ENCODE results near the gene FAM200B.

The FAM200B gene

DNA sequence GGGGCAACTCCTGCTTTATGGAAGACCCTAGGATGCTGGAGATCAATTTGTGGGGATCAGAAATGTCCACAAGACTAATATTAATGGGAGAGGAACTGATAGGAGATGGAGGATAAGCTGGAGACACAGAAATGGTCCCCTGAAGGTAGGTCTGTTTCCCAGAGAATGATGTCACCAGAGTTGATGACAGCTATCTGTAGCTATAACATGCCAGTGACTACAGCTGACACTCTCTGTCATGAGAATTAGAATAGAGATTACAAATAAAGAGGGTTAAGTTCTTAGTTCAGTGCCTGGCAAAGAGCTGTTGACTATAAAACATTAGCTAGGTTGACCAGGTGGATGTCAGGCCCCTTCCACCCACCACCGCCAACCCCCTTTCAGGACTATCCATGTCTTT lies 30.6 kb downstream of the FAM200B start:
- no peak overlapping the region for H3K4me3 ChIP-seq (replicated peaks; ENCODE audit: low read depth, low read length)
- TF ChIP-seq, protein P1, sequence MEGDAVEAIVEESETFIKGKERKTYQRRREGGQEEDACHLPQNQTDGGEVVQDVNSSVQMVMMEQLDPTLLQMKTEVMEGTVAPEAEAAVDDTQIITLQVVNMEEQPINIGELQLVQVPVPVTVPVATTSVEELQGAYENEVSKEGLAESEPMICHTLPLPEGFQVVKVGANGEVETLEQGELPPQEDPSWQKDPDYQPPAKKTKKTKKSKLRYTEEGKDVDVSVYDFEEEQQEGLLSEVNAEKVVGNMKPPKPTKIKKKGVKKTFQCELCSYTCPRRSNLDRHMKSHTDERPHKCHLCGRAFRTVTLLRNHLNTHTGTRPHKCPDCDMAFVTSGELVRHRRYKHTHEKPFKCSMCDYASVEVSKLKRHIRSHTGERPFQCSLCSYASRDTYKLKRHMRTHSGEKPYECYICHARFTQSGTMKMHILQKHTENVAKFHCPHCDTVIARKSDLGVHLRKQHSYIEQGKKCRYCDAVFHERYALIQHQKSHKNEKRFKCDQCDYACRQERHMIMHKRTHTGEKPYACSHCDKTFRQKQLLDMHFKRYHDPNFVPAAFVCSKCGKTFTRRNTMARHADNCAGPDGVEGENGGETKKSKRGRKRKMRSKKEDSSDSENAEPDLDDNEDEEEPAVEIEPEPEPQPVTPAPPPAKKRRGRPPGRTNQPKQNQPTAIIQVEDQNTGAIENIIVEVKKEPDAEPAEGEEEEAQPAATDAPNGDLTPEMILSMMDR (IDR thresholded peaks at IDR 0.05; ENCODE audit: low read depth, low read length, missing control alignments): no peak
- DNase-seq (ENCODE audit: extremely low read depth, low read depth): no peak

DNA sequence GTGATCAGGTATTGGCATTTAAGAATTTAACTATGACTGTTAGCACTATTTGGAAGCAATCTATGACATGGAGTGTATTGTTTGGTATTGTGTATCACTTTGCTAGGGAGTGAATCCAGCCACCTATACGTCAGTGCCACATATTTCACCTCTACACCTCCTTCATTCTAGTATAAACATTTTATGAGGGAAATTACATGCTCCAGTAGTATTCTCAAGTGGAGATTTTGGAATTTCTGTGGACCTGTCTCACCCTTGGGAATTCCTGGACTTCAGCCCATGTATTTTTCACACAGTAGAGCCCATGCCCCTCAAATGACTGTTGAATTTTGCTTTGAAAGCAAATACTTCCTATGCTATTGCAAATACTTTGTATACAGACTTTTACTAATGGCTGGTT lies 32.5 kb downstream of the FAM200B start:
- H3K4me3 ChIP-seq (replicated peaks; ENCODE audit: low read depth, low read length): no peak overlapping the region
- TF ChIP-seq, protein P1 (IDR thresholded peaks at IDR 0.05; ENCODE audit: low read depth, low read length, missing control alignments): no peak
- DNase-seq (ENCODE audit: extremely low read depth, low read depth): no peak

DNA sequence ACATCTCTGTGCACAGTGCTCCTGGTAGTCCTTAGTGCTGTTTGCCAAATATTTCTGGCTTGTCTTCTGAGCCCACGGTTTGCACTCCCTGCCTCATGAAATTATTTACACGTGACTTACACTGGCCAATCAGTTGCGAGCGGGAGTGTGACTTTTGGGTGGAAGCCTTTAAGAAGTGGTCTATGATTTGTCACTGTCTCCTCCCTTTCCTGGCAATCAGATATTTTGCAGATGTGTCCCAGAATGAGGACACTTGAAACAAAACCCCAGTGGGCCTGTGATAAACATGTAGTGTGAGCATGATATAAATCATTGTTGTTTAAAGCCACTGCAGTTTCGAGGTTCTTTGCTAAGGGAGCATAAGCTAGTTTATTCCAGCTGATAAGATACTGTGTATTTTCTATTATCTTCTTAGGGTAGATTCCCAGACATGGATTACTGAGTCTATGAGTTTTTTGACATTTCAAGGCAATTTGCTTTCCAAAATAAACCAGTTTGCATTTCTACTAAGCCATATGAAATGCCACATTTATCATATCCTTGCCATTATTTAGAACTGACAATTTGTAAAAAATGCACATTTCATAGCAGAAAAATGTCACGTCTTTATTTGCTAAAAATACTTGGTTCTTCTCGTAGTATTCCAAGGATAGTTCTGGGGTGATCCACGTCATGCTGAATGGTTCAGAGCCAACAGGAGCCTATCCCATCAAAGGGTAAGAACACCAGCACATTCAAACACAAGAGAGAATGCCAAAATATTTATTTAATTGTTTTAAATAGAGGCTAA lies 33.2 kb downstream of the FAM200B start:
- no peak overlapping the region for H3K4me3 ChIP-seq (replicated peaks; ENCODE audit: low read depth, low read length)
- TF ChIP-seq, protein P1 (IDR thresholded peaks at IDR 0.05; ENCODE audit: low read depth, low read length, missing control alignments): no peak
- peak; percentile 36 for DNase-seq (ENCODE audit: extremely low read depth, low read depth)

DNA sequence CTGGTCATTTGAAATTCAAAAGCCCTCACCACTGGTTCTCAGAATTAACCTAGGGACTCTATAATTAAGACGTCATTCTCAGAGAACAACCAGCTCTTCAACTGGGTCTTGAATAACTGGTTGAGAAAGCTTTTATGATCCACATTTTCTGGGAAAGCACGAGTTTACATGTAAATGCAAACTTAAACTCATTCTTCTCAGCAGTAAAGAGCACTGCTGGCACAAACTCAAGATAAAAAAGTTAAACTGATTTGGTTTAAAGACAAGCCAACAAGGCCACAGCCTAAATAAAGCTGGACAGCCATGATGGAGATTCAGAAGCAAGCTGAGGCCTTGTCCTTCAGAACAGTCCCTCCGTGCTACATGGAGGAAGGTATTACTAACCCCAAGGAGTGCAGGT lies 34.5 kb downstream of the FAM200B start:
- TF ChIP-seq, protein P1 (IDR thresholded peaks at IDR 0.05; ENCODE audit: low read depth, low read length, missing control alignments): no peak
- DNase-seq (ENCODE audit: extremely low read depth, low read depth): no peak
- no peak overlapping the region for H3K4me3 ChIP-seq (replicated peaks; ENCODE audit: low read depth, low read length)

DNA sequence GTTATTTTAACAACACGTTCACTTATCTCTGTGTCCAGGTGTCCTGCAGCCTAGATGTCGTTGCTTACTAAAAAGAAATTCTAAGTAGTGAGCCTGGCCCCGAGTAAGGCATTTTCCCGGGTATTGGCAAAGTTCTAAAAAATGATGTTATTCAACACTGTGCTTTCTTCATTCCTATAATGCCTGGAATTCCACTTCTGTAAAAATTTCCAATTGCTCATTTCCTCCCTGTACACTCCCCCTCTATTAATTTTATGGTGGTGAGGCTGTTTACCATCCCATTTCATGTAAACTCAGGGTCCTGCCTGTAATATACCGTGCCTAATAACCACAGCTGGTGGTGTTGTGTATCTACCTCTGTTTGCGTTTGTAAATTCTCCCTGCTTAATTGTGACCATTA lies 35.5 kb downstream of the FAM200B start:
- TF ChIP-seq, protein P1 (IDR thresholded peaks at IDR 0.05; ENCODE audit: low read depth, low read length, missing control alignments): no peak
- DNase-seq (ENCODE audit: extremely low read depth, low read depth): no peak
- no peak overlapping the region for H3K4me3 ChIP-seq (replicated peaks; ENCODE audit: low read depth, low read length)

DNA sequence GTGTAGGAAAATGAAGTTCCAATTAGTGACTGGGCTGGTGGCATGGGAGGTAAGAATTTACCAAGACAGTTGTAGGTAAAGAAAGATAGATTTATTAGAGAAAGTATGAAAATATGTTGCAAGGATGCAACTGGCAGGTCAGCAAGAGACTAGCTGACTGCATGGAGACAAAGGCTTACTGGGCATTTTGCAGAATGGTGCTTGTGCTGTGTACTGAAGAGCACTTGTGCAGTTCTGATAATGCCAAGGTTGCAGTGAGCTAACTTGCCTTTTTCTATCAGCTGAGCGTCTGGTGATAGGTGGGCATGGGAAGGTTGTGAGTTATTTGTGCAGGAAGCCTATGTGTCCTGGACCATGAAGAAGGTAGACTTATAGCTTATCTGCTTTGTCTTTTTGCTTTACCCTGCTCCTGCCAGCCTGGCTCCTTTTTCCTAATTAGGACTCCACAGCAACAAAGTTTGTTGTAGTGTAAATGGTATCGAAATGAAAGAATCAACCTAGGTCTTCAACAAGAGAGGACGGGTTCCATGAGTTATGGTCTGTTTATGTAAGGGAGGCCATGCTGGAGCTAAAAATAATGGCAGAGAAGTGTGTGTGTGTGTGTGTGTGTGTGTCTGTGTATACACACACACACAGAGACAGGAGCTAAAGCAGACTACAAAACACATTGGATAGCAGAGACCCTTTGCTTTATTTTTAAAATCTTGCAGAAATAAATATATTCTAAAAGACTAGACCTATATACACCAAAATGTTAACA lies 36.2 kb downstream of the FAM200B start:
- no peak for DNase-seq (ENCODE audit: extremely low read depth, low read depth)
- H3K4me3 ChIP-seq (replicated peaks; ENCODE audit: low read depth, low read length): no peak overlapping the region
- TF ChIP-seq, protein P1 (IDR thresholded peaks at IDR 0.05; ENCODE audit: low read depth, low read length, missing control alignments): no peak
